OCI-LY7 (cell line): ENCODE results near the gene EPB42. TPM values are rescaled to one million over a fixed set of nuclear protein-coding genes. Genes with fewer than 3 reads are reported as not detected.

Experiments
- BruUV-seq: library from RNA; stranded (reverse); fragments of 400-500 nt; replicated peaks from 2 replicates; lab custom pipeline; 2021; lab: Mats Ljungman, UMichigan
- CTCF ChIA-PET: fragments of 300-600 bp; sonication (Branson Sonifier 250); formaldehyde crosslinking; loops from one replicate; lab custom pipeline; 2022; ENCODE audit warnings: antibody characterized with exemption; ENCODE audit not compliant: unreplicated experiment; lab: Charles Lee
- POLR2A ChIA-PET: fragments of 300-600 bp; sonication (Branson Sonifier 250); formaldehyde crosslinking; loops from one replicate; lab custom pipeline; 2022; ENCODE audit warnings: antibody characterized with exemption; lab: Charles Lee
- DNase-seq: peaks from one replicate; pipeline ENCODE4 v3.0.0-alpha.2; 2015; ENCODE audit warnings: low spot score
- H2AFZ ChIP-seq: fragments of 200-600 bp; sonication (generic), shearing (Covaris generic); 2 replicates; pipeline ENCODE4 v1.6.1; 2014; ENCODE audit warnings: mild to moderate bottlenecking, antibody characterized with exemption, low read length, moderate library complexity
- H3K27ac ChIP-seq: fragments of 200-600 bp; sonication (generic); 2 replicates; pipeline ENCODE4 v1.5.1; 2014; ENCODE audit warnings: mixed run types, low read depth, mild to moderate bottlenecking, moderate library complexity, low read length, inconsistent platforms; ENCODE audit not compliant: poor library complexity, severe bottlenecking
- H3K36me3 ChIP-seq: fragments of 200-600 bp; sonication (generic); 2 replicates; pipeline ENCODE4 v1.6.1; 2014; ENCODE audit warnings: mild to moderate bottlenecking, antibody characterized with exemption, low read length, moderate library complexity, mixed read lengths; ENCODE audit not compliant: insufficient read depth
- H3K4me1 ChIP-seq: fragments of 200-600 bp; sonication (generic); 2 replicates; pipeline ENCODE4 v1.5.1; 2014; ENCODE audit warnings: mild to moderate bottlenecking, low read length; ENCODE audit not compliant: insufficient read depth, poor library complexity, severe bottlenecking
- H3K4me2 ChIP-seq: fragments of 200-600 bp; sonication (generic); 2 replicates; pipeline ENCODE4 v1.6.1; 2014; ENCODE audit warnings: mild to moderate bottlenecking, low read length
- H3K4me3 ChIP-seq: fragments of 200-600 bp; sonication (generic); 2 replicates; pipeline ENCODE4 v1.5.1; 2014; ENCODE audit warnings: mild to moderate bottlenecking, low read depth, low read length; ENCODE audit not compliant: poor library complexity, severe bottlenecking
- H3K79me2 ChIP-seq: fragments of 200-600 bp; sonication (generic); 2 replicates; pipeline ENCODE4 v1.6.1; 2016; ENCODE audit warnings: low read depth, mild to moderate bottlenecking, low read length, moderate library complexity, mixed read lengths; ENCODE audit not compliant: insufficient read depth
- H3K9me2 ChIP-seq: fragments of 200-600 bp; sonication (generic); 2 replicates; pipeline ENCODE4 v1.6.1; 2016; ENCODE audit warnings: mild to moderate bottlenecking, low read length, mixed read lengths; ENCODE audit not compliant: insufficient read depth
- H3K9me3 ChIP-seq: fragments of 200-600 bp; sonication (generic); 2 replicates; pipeline ENCODE4 v1.6.1; 2014; ENCODE audit warnings: mild to moderate bottlenecking, mixed run types, low read length, mixed read lengths
- H4K20me1 ChIP-seq: fragments of 200-600 bp; sonication (generic); 2 replicates; pipeline ENCODE4 v1.6.1; 2014; ENCODE audit warnings: mild to moderate bottlenecking, antibody characterized with exemption, low read length, moderate library complexity, mixed read lengths; ENCODE audit not compliant: insufficient read depth
- CTCF ChIP-seq: fragments of 200-600 bp; sonication (generic); conservative IDR thresholded peaks from 2 replicates; pipeline ENCODE4 v1.5.1; 2014; ENCODE audit warnings: mild to moderate bottlenecking, antibody characterized with exemption, low read length, moderate library complexity, mixed read lengths
- EZH2phosphoT487 ChIP-seq: fragments of 200-600 bp; sonication (generic); IDR thresholded peaks from 2 replicates; pipeline ENCODE4 v1.6.1; 2018; ENCODE audit warnings: low read depth, borderline replicate concordance, mild to moderate bottlenecking, mixed run types, antibody characterized with exemption, low read length, moderate library complexity, mixed read lengths
- intact Hi-C: fragments of 100-400 bp; cut with micrococcal nuclease; formaldehyde crosslinking; loops from one replicate; pipeline ENCODE4 v1.10.0; 2022; ENCODE audit not compliant: unreplicated experiment
- total RNA-seq, 2 experiments: library from RNA; depleted of rRNA in 1 of 2; stranded (reverse); fragments of >200 nt in 1 of 2; shearing (Covaris generic) in 1 of 2; gene quantifications; 2 replicates each; pipeline ENCODE4 v1.2.3, GENCODE V29; 2014 to 2022

Gene EPB42
- total RNA-seq, 2 experiments from 2014 or later, result not detected

GRCh38 chr15:43268111-43269105 is 47.6 kb upstream of the EPB42 start:
- DNase-seq, result no peak
- 0 out of 2 replicates have a peak, but pooled peaks have one; percentile 20 for TF ChIP-seq CTCF
- no peak for TF ChIP-seq EZH2phosphoT487
- Histone ChIP-seq H3K36me3 (no peaks in the 10 kb centered on the region), H3K27ac (no peak overlapping the region), H3K4me1 (peaks cover 7% of the 10 kb centered on the region), H3K4me2 (no peak overlapping the region), H3K4me3 (no peak overlapping the region), H3K79me2 (no peaks in the 10 kb centered on the region), H2AFZ (no peak overlapping the region), H4K20me1 (no peaks in the 10 kb centered on the region), H3K9me2 (no peaks in the 10 kb centered on the region), H3K9me3 (no peaks in the 10 kb centered on the region)
- intact Hi-C loops, result no loop called here
- BruUV-seq, result no TSS peak
- ChIA-PET CTCF (no interaction called here), POLR2A (no interaction called here)

GRCh38 chr15:43267439-43267838 is 46.6 kb upstream of the EPB42 start:
- Histone ChIP-seq H3K4me2 (no peak overlapping the region), H3K9me3 (no peaks in the 10 kb centered on the region), H2AFZ (no peak overlapping the region), H3K4me1 (peaks cover 7% of the 10 kb centered on the region), H3K79me2 (no peaks in the 10 kb centered on the region), H3K9me2 (no peaks in the 10 kb centered on the region), H4K20me1 (no peaks in the 10 kb centered on the region), H3K4me3 (no peak overlapping the region), H3K36me3 (no peaks in the 10 kb centered on the region), H3K27ac (no peak overlapping the region)
- ChIA-PET CTCF (interaction anchor here (0.6 kb wide), 1 partner anchor 104 kb away, joined by 4 read pairs; the partner anchor contains the start of genes TUBGCP4 and ZSCAN29), POLR2A (no interaction called here)
- no peak for DNase-seq
- intact Hi-C loops, result no loop called here
- TF ChIP-seq EZH2phosphoT487 (no peak), CTCF (no peak)
- BruUV-seq, result no TSS peak

GRCh38 chr15:43266834-43267233 is 46.0 kb upstream of the EPB42 start, which contains the start of gene TGM5:
TSS of gene TGM5 (minus strand) at chr15:43266928. CDS start at chr15:43266849, 79 bp downstream.
- DNase-seq, result no peak
- BruUV-seq, result no TSS peak
- POLR2A ChIA-PET, result no interaction called here

More at GRCh38 chr15:43266834-43267233, 46.0 kb upstream of the EPB42 start, which contains the start of gene TGM5:
- TF ChIP-seq EZH2phosphoT487 (no peak), CTCF (no peak)
- Histone ChIP-seq H3K79me2 (no peaks in the 10 kb centered on the region), H3K9me3 (no peaks in the 10 kb centered on the region), H3K4me1 (peaks cover 7% of the 10 kb centered on the region), H3K9me2 (no peaks in the 10 kb centered on the region), H2AFZ (no peak within 1 kb of the TSS), H3K4me2 (no peak within 1 kb of the TSS), H3K27ac (no peak within 1 kb of the TSS), H4K20me1 (no peaks in the 10 kb centered on the region), H3K4me3 (no peak within 1 kb of the TSS), H3K36me3 (no peaks in the 10 kb centered on the region)
- CTCF ChIA-PET, result no interaction called here
- intact Hi-C loops, result no loop called here
